Activated B cell treated with CpG ODN at 0.5 μM for 24 hours (primary cell): Measurements from ENCODE around the gene PTPN14. TPM values are rescaled to one million over a fixed set of nuclear protein-coding genes. Genes with fewer than 3 reads are reported as not detected.

Experiments used
- ATAC-seq: fragments of 200-7000 bp; cut with Tn5 transposase; one replicate; pipeline ENCODE4 v1.10.0; 2021; ENCODE audit warnings: low read depth, mild to moderate bottlenecking, moderate library complexity
- CTCF ChIA-PET: fragments of 350-600 bp; sonication (Branson Sonifier 250); formaldehyde crosslinking; loops from one replicate; lab custom pipeline; 2021; ENCODE audit warnings: antibody characterized with exemption; lab: Charles Lee
- POLR2A ChIA-PET: fragments of 350-600 bp; sonication (Branson Sonifier 250); formaldehyde crosslinking; loops from one replicate; lab custom pipeline; 2021; ENCODE audit warnings: antibody characterized with exemption; lab: Charles Lee
- DNase-seq: peaks from one replicate; pipeline ENCODE4 v3.0.0; 2022
- H3K27ac Mint-ChIP-seq: one replicate; pipeline ENCODE4 v1.8.0; 2020; ENCODE audit warnings: mixed read lengths
- H3K27me3 Mint-ChIP-seq: one replicate; pipeline ENCODE4 v1.8.0; 2021; ENCODE audit warnings: mixed read lengths
- H3K36me3 Mint-ChIP-seq: one replicate; pipeline ENCODE4 v1.8.0; 2021; ENCODE audit warnings: low read depth, mixed read lengths
- H3K4me1 Mint-ChIP-seq: one replicate; pipeline ENCODE4 v1.8.0; 2021; ENCODE audit warnings: mixed read lengths
- H3K4me3 Mint-ChIP-seq: one replicate; pipeline ENCODE4 v1.8.0; 2020; ENCODE audit warnings: mild to moderate bottlenecking, mixed read lengths
- H3K9me3 Mint-ChIP-seq: one replicate; pipeline ENCODE4 v1.8.0; 2020; ENCODE audit warnings: mixed read lengths
- intact Hi-C: fragments of 100-400 bp; cut with micrococcal nuclease; formaldehyde crosslinking; loops from one replicate; pipeline ENCODE4 v1.15.1; 2024
- total RNA-seq: library from RNA; stranded (reverse); gene quantifications from 2 replicates; pipeline ENCODE4 v1.2.3, GENCODE V29; 2022
- TF ChIP-seq, protein P1 (sequence below): fragments of 200-600 bp; IDR thresholded peaks from one replicate; pipeline ENCODE4 v1.8.0; 2022; ENCODE audit warnings: antibody characterized with exemption, mild to moderate bottlenecking

The PTPN14 gene
- total RNA-seq, 1 donor from 2014 or later = not detected

GRCh38 chr1:214327514-214327913, 223.9 kb downstream of the PTPN14 start:
- Mint-ChIP-seq H3K4me1 (peaks cover 14% of the 10 kb centered on the region), H3K27ac (no peak overlapping the region), H3K9me3 (no peaks in the 10 kb centered on the region), H3K4me3 (no peak overlapping the region), H3K36me3 (peaks cover 36% of the 10 kb centered on the region), H3K27me3 (no peaks in the 10 kb centered on the region)
- intact Hi-C loops = loop anchor here (10.0 kb wide), 1 partner anchor 343 kb away; the partner anchor contains the start of gene PROX1
- POLR2A ChIA-PET = no interaction called here
- CTCF ChIA-PET = interaction anchor here (0.7 to 10.7 kb wide), 8 partner anchors 10 to 306 kb away, joined by 3 to 357 read pairs (median 24); no protein-coding TSS in a partner anchor
- DNase-seq = no peak
- ATAC-seq = no peak
- TF ChIP-seq, protein P1, sequence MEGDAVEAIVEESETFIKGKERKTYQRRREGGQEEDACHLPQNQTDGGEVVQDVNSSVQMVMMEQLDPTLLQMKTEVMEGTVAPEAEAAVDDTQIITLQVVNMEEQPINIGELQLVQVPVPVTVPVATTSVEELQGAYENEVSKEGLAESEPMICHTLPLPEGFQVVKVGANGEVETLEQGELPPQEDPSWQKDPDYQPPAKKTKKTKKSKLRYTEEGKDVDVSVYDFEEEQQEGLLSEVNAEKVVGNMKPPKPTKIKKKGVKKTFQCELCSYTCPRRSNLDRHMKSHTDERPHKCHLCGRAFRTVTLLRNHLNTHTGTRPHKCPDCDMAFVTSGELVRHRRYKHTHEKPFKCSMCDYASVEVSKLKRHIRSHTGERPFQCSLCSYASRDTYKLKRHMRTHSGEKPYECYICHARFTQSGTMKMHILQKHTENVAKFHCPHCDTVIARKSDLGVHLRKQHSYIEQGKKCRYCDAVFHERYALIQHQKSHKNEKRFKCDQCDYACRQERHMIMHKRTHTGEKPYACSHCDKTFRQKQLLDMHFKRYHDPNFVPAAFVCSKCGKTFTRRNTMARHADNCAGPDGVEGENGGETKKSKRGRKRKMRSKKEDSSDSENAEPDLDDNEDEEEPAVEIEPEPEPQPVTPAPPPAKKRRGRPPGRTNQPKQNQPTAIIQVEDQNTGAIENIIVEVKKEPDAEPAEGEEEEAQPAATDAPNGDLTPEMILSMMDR = no peak

- Mint-ChIP-seq H3K4me1 (peaks cover 20% of the 10 kb centered on the region), H3K27ac (no peak overlapping the region), H3K27me3 (no peaks in the 10 kb centered on the region), H3K9me3 (no peaks in the 10 kb centered on the region), H3K36me3 (peaks cover 41% of the 10 kb centered on the region), H3K4me3 (no peak overlapping the region)
- ChIA-PET CTCF (interaction anchor here (10.7 kb wide), 1 partner anchor 66 kb away, joined by 357 read pairs; no protein-coding TSS in a partner anchor), POLR2A (no interaction called here)
- ATAC-seq (no peak), DNase-seq (no peak)
- TF ChIP-seq, protein P1 = no peak
- intact Hi-C loops = loop anchor here (10.0 kb wide), 1 partner anchor 342 kb away; the partner anchor contains the start of gene PROX1
Measured at GRCh38 chr1:214326406-214326805, 225.0 kb downstream of the PTPN14 start.

DNA sequence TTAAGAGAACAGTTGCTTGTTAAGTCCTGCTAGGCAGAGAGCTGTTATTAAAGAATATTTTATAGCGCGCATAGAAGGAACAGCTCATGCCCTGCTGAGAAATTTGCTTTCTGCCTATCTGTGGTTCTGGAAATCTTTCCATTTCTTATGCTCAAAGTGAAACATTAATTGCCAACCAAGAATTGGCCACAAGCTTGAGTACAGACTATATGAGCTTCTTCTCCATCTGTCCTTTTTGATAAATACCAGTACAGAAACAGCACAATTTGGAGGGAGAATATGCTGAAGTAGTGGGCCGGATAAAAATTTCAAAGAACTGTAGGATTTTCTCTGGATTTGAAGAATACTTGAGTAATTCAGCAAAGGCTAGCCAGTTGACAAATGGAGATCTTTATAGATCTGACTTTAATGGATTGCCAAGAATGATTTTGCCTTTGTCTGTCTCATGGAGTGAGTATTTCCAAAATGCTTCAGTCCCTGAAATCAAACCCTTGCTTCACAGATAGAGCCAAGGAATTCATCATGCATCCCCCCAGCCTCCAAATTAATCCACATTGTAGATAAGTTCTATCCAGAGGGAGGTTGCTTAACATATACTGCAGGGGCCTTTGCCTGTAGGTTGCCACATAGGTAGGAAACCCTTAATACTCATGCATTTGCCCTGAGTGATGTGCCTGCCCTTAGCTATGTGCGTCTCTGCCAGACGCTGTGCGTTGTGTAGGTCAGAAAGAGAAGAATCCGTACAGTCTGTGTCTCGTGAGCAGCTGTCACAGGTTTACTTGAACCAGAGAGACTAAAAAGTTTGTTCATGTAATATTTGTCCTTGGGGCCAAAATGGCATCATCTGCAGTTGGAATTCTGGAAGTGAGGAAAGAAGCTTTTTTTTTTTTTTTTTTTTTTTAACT, 226.3 kb downstream of the PTPN14 start:
- H3K27me3 Mint-ChIP-seq = no peaks in the 10 kb centered on the region
- H3K4me3 Mint-ChIP-seq = no peak overlapping the region
- no peaks in the 10 kb centered on the region for H3K9me3 Mint-ChIP-seq
- DNase-seq = no peak
- POLR2A ChIA-PET = no interaction called here
- ATAC-seq = no peak
- no peak overlapping the region for H3K27ac Mint-ChIP-seq
- intact Hi-C loops = loop anchor here (10.0 kb wide), 1 partner anchor 340 kb away; the partner anchor contains the start of gene PROX1
- TF ChIP-seq, protein P1 = no peak
- peaks cover 20% of the 10 kb centered on the region for H3K4me1 Mint-ChIP-seq
- H3K36me3 Mint-ChIP-seq = peaks cover 34% of the 10 kb centered on the region
- CTCF ChIA-PET = interaction anchor here (1.0 to 10.7 kb wide), 4 partner anchors 8 to 302 kb away, joined by 3 to 357 read pairs (median 3); no protein-coding TSS in a partner anchor

DNA sequence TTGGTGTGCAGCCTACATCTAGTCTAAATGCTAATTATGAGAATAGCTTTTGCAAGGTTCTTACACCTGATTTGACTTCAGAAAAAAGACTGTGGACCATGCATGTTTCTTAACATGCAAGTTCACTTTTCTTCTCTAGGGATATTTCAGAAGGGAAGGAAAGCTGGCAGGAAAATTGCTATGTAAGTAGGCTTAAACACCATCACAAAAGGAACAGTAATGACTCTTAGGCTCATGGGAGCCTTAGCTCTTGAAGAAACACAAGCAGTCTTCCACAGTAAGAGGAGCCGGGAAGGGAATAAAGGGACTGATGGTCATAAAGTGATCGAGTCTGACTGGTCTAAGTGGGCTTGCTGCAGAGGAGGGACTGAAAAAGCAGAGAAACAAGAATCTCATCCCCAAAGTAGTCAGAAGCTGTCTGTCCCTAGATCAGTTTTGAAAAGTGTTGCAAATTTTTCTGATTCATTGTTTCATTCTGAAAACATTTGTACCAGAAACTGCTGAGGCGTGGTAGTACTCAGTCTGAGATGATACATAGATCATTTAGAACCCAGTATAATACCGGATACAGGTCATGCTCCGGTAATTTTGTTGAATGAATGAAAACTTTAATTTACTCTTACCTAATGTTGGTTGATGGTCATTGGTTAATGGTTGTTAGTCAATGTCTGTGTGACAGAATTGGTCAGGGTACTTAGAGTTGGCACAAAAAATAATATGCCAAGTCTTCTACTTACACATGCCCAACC, 229.5 kb downstream of the PTPN14 start:
- POLR2A ChIA-PET = no interaction called here

More for the DNA sequence above, 229.5 kb downstream of the PTPN14 start:
- intact Hi-C loops = loop anchor here (10.0 kb wide), 1 partner anchor 337 kb away; the partner anchor contains the start of gene PROX1
- Mint-ChIP-seq H3K36me3 (peaks cover 48% of the 10 kb centered on the region), H3K27me3 (no peaks in the 10 kb centered on the region), H3K4me3 (no peak overlapping the region), H3K9me3 (no peaks in the 10 kb centered on the region), H3K27ac (no peak overlapping the region), H3K4me1 (peaks cover 15% of the 10 kb centered on the region)
- ATAC-seq = no peak
- CTCF ChIA-PET = interaction anchor here (0.9 to 1.1 kb wide), 2 partner anchors 10 to 60 kb away, joined by 3 to 4 read pairs; no protein-coding TSS in a partner anchor
- TF ChIP-seq, protein P1 = no peak
- no peak for DNase-seq
